Posterior vena cava (tissue), 2 donors: ENCODE data around the gene MESP1. TPM values are rescaled to one million over a fixed set of nuclear protein-coding genes. Genes with fewer than 3 reads are reported as not detected.
"Not testable (repeated sequence)": the region's sequence is repeated elsewhere in the genome, so short reads cannot be mapped to it uniquely, and the experiment has no call there.

Source experiments
- DNase-seq: peaks from one replicate; pipeline ENCODE4 v3.0.0-alpha.2; 2020; ENCODE audit warnings: low spot score
- intact Hi-C, 2 donors: fragments of 100-400 bp; cut with DNase I; formaldehyde crosslinking; loops; one replicate each; pipeline versions ENCODE4 v1.14.1 to v1.14.2; 2022 to 2023
- long read RNA-seq, 2 donors: library from polyadenylated mRNA; unstranded; transcript quantifications; one replicate each; pipeline ENCODE4 v2.0.0, GENCODE V29; 2020 to 2021
- total RNA-seq, 2 donors: library from RNA; stranded (reverse); fragmentation: NEBNext Ultra II Directional; extraction: Animal tissue kit (Norgen Biotek cat#: 25700); gene quantifications; one replicate each; pipeline ENCODE4 v1.2.1, GENCODE V29; 2021
- donor health status: DM: yes; HTN: yes; CAD: no.
- donor health status: DM: yes; HTN: yes; CAD: no.

The MESP1 gene
- under 1 TPM; 0.52 to 0.69 TPM for total RNA-seq
- long read RNA-seq, donor 1 = 0 reads
- long read RNA-seq, donor 2, partial matches to known transcripts = 0 of 1 reads
- long read RNA-seq, donor 2, other reads (novel, unspliced or antisense) = 1 of 1 reads

- peak; percentile 97 for DNase-seq
- intact Hi-C loops = loop anchor here in 1 of 2 donors (10.0 kb wide), 1 partner anchor 484 kb away; the partner anchor contains the start of genes CIB1 and GDPGP1
Observed at GRCh38 chr15:89750560-89751542, at the start of gene MESP1. Gene MESP1, minus strand, starts transcription at chr15:89751249. Its CDS starts 18 bp downstream, at chr15:89751231.

- no peak for DNase-seq
- intact Hi-C loops = loop anchor here in 1 of 2 donors (2.0 kb wide), 1 partner anchor 13 kb away; no protein-coding TSS in a partner anchor
Observed at GRCh38 chr15:89799918-89800498, 49.0 kb upstream of the MESP1 start.

- intact Hi-C loops = loop anchor here in 1 of 2 donors (2.0 kb wide), 1 partner anchor 14 kb away; no protein-coding TSS in a partner anchor
- no peak for DNase-seq
Observed at GRCh38 chr15:89799011-89799911, 48.2 kb upstream of the MESP1 start.

- DNase-seq = no peak
- intact Hi-C loops = loop anchor here in 1 of 2 donors (2.0 kb wide), 1 partner anchor 15 kb away; no protein-coding TSS in a partner anchor
Observed at GRCh38 chr15:89797678-89798201, 46.7 kb upstream of the MESP1 start.

- intact Hi-C loops = no loop called here
Observed at GRCh38 chr15:89795996-89796395, 44.9 kb upstream of the MESP1 start.

GRCh38 chr15:89794627-89795241 is 43.7 kb upstream of the MESP1 start:
- DNase-seq = no peak

More at GRCh38 chr15:89795996-89796395, 44.9 kb upstream of the MESP1 start:
- no peak for DNase-seq

GRCh38 chr15:89792106-89792805 is 41.2 kb upstream of the MESP1 start:
- intact Hi-C loops = no loop called here
- DNase-seq = no peak

More at GRCh38 chr15:89794627-89795241, 43.7 kb upstream of the MESP1 start:
- intact Hi-C loops = no loop called here

GRCh38 chr15:89790661-89791060 is 39.6 kb upstream of the MESP1 start:
- no peak for DNase-seq

GRCh38 chr15:89790206-89790605 is 39.2 kb upstream of the MESP1 start:
- intact Hi-C loops = no loop called here
- DNase-seq = no peak

More at GRCh38 chr15:89790661-89791060, 39.6 kb upstream of the MESP1 start:
- intact Hi-C loops = no loop called here

GRCh38 chr15:89788585-89788984 is 37.5 kb upstream of the MESP1 start:
- peak; percentile 22 for DNase-seq
- intact Hi-C loops = not testable (repeated sequence)

- no peak for DNase-seq
- intact Hi-C loops = no loop called here
Observed at GRCh38 chr15:89787944-89788343, 36.9 kb upstream of the MESP1 start.

- intact Hi-C loops = no loop called here
- no peak for DNase-seq
Observed at GRCh38 chr15:89785774-89786140, 34.7 kb upstream of the MESP1 start.

- intact Hi-C loops = no loop called here
- DNase-seq = peak; percentile 68
Observed at GRCh38 chr15:89785064-89785773, 34.2 kb upstream of the MESP1 start.

GRCh38 chr15:89784686-89784960 is 33.6 kb upstream of the MESP1 start:
- intact Hi-C loops = no loop called here
- peak; percentile 70 for DNase-seq

GRCh38 chr15:89783861-89784685 is 33.0 kb upstream of the MESP1 start:
- DNase-seq = peak; percentile 64
- intact Hi-C loops = no loop called here

GRCh38 chr15:89783111-89783860 is 32.2 kb upstream of the MESP1 start:
- DNase-seq = peak; percentile 80
- intact Hi-C loops = no loop called here
